Measurements from ENCODE around the gene ALLC.

- TF ChIP-seq NFIC (IDR thresholded peaks at IDR 0.05) (no peak), CEBPB (IDR thresholded peaks at IDR 0.05) (no peak), MAX (IDR thresholded peaks at IDR 0.05) (no peak), RAD21 (IDR thresholded peaks at IDR 0.05; ENCODE audit: low read depth) (no peak), YY1 (IDR thresholded peaks at IDR 0.05; ENCODE audit: low read depth) (no peak), REST (IDR thresholded peaks at IDR 0.05; ENCODE audit: low read depth) (no peak), TAF1 (IDR thresholded peaks at IDR 0.05; ENCODE audit: low read depth) (no peak), USF1 (IDR thresholded peaks at IDR 0.05) (no peak), TEAD4 (IDR thresholded peaks at IDR 0.05) (no peak), EGR1 (IDR thresholded peaks at IDR 0.05) (no peak), EP300 (IDR thresholded peaks at IDR 0.05; ENCODE audit: borderline replicate concordance) (no peak), ZBTB7A (IDR thresholded peaks at IDR 0.05; ENCODE audit: low read depth) (no peak), FOXM1 (IDR thresholded peaks at IDR 0.05; ENCODE audit: borderline replicate concordance, low read depth) (no peak), CREB1 (IDR thresholded peaks at IDR 0.05; ENCODE audit: low read depth) (no peak)
These were observed 71.1 kb downstream of the ALLC start for GRCh38 chr2:3729055-3729448.

Data from Ishikawa (cell line).